GM21717 (cell line): Measurements from ENCODE around the gene RTF1.
"Not testable (repeated sequence)": the region's sequence is repeated elsewhere in the genome, so short reads cannot be mapped to it uniquely, and the experiment has no call there.

Experiments
- ATAC-seq: cut with Tn5 transposase; IDR thresholded peaks from one replicate; pipeline ENCODE4 v1.9.1; 2021; ENCODE audit warnings: mild to moderate bottlenecking, moderate library complexity; ENCODE audit not compliant: unreplicated experiment

The RTF1 gene

DNA sequence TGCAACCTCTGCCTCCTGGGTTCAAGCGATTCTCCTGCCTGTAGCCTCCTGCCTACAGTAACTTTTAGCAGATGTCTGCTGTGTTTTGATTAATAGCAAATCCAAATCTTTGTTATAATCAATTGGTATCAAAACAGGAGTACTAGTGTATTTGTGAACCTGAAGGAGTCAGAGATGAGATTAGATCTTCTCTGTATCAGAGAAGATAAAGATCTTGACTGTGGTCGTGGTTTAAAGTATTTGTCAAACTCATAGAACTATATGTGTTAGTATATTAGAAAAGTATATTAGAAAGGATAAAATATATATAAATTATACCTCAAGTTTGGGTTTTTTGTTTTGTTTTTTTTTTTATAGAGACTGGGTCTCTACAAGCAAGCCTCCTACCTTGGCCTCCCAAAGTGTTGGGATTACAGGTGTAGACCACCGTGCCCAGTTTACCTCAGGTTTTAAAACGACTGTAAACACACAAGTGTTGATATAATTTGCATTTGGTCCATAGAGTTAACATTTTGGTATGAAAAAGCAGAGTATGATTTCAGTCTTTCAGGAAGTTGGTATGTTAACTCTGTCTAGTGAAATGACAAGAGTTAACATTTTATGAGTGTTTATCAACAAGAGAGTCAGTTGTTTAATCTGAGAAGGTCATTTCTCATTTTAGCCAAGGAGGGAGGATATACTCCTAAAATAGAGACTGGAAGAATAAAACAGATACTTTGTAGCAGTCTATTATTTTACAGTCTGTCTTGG lies 18.3 kb downstream of the RTF1 start:
- no peak for ATAC-seq

GRCh38 chr15:41437448-41437847 lies 20.6 kb downstream of the RTF1 start:
- no peak for ATAC-seq

- no peak for ATAC-seq
Measured at GRCh38 chr15:41438206-41438605, 21.3 kb downstream of the RTF1 start.

DNA sequence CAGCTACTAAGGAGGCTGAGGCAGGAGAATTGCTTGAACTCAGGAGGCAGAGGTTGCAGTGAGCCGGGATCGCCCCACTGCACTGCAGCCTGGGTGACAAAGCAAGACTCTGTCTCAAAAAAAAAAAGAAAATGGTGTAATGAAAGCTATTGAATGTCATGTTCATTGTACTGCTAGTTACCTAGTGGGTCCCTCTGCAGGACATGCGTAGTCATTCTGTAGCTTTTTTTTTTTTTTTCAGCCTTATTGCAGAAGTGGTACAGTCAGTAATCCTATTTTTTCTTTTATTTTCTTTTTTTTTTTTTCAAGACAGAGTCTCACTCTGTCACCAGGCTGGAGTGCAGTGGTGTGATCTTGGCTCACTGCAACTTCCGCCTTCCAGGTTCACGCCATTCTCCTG lies 21.9 kb downstream of the RTF1 start:
- ATAC-seq = not testable (repeated sequence)

GRCh38 chr15:41443275-41443674 lies 26.4 kb downstream of the RTF1 start:
- ATAC-seq = no peak

DNA sequence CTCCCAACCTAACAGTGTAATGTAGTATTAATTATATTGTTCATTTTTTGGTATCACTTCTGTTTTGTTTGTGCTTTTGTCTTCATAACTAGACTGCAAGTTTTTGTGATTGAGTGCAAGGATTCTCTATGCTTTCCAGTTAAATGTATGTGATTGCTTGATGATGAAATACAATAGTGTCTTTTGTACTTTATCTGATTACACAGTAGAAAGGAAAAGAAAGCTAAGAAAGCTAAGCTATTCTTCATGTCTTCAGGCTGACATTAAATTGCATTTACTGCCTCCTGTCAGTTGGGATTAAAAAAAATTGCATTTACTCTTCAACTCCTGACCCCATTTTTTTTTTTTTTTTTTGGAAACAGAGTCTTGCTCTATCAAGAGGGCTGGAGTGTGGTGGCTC lies 28.5 kb downstream of the RTF1 start:
- ATAC-seq = no peak

DNA sequence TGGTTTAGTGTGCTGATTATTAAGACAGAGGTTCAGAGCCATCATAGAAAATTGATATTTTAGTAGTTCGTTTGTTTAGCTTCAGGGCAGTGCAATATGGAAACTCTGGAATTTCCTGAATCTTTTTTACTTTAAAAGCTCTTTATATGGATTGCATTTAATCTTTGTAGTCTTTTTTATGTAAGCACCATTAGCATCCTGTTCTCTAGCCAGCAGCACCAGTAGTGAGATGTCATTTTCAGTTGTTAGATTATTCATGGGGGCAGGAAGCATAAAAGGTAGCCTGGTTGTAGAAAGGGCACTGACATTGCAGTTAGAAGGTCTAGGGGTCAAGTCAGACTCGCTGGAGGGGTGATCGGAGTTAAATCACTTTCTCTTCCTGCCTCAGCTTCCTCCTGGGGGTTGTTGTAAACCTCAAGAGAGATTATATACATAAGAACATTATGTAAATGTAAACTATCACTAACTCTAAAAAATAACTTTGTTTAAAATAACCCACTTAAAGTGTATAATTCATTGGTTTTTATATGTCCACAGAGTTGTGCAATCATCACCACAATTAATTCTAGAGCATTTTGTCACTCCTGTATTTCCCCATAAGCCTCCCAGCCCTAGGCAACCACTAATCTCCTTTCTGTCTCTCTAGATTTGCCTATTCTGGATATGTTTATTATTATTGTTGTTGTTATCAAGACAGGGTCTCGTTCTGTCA lies 45.3 kb downstream of the RTF1 start:
- no peak for ATAC-seq

GRCh38 chr15:41464889-41465580 lies 48.1 kb downstream of the RTF1 start:
- ATAC-seq = no peak

GRCh38 chr15:41465822-41466421 lies 49.0 kb downstream of the RTF1 start:
- no peak for ATAC-seq

- no peak for ATAC-seq
Measured at GRCh38 chr15:41466711-41467110, 49.8 kb downstream of the RTF1 start.

DNA sequence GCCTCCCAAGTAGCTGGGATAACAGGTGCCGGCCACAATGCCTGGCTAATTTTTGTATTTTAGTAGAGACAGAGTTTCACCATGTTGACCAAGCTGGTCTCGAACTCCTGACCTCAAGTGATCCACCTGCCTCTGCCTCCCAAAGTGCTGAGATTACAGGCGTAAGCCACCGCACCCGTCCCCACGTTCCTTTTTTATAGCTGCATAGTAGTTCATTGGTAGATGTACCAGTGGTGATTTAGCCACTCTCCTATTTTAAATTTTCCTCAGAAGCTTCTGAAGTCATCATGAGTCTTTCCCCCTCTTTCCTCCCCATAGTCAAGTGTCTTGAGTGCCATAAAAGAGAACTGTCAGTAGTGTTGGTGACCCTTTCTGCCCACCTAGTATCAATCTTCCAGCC lies 52.7 kb downstream of the RTF1 start:
- not testable (repeated sequence) for ATAC-seq

GRCh38 chr15:41473418-41473817 lies 56.5 kb downstream of the RTF1 start:
- no peak for ATAC-seq

DNA sequence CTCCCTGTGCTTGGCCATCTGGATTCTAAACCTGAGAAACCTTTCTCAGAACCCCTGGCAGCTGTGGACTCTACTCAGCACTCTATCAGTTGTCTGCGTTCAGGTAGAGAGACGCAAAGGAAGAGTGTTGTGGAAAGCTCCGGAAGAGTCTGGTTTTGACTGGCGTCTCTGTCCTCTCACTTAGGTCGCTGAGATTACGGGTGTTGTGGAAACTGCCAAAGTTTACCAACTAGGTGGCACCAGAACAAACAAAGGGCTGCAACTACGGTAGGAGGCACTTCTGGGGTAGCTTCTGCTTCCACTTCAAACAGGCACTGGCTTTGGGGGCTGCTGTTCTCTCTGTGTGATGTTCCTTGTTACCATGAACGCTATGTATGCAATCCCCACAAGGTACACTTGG lies 57.5 kb downstream of the RTF1 start:
- no peak for ATAC-seq

GRCh38 chr15:41474941-41475340 lies 58.0 kb downstream of the RTF1 start:
- no peak for ATAC-seq

DNA sequence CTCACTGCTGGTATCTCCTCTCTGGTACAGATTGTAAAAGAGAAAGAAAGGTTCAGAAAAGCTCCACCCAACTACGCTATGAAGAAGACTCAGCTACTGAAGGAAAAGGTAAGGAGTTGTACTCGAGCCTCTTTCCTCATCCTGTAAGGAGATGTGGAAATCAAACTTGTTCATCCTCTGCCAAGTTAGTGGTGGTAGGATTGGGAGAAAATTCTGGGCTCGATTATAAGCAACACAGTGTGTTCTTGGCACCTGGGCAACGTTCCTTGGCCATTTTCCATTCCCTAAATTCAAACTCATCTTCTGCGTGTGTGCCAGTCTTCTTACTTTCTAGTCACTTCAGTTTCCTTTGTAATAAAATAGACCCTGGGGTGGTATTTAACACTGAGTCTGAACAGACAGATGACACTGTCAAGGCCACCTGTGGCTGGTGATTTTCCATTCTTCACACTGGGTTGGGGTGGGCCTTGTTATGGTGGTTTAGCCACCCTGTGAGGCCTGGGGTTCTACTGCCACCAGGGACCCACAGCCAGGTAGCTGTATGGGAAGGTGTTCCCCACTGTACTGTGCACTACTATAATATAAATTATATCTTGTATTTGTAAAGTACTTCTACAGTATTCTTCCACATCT lies 59.6 kb downstream of the RTF1 start:
- no peak for ATAC-seq

GRCh38 chr15:41480396-41481140 lies 63.7 kb downstream of the RTF1 start:
- no peak for ATAC-seq

DNA sequence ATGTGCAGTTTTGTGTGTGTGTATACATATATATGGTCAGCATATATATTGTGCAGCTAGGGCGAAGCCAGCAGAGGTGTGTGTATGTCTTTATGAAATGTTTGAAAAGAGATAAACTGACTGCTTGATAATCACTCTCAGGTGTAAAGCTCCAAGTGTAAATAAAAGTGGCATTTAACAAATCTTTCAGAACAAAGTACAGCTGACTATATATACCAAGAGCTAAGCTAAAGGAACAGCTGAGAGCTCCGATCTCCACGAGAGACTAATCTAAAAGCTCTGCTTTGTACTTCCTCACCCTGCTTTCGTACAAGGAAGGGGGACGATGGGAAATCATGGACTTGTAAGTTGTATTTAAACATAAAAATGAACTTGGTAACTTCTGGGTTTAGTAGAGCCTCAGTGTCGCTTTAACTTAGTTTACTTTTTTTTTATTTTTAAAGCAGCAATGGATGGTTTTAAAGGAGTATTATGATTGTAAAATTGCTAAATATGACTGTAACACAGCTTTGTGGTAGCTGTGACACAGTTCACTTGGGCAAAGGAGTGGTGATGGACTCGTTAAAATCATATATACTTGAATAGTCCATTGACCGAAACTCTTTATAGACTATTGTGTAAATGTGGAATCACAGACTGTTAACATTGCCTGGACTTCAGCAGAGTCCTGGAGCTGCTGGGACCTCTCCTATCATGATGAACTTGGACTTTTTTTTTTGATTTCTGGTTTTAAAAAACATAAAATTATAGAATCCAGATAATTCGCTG lies 65.4 kb downstream of the RTF1 start:
- ATAC-seq = no peak

GRCh38 chr15:41483115-41483514 lies 66.2 kb downstream of the RTF1 start:
- ATAC-seq = no peak

- ATAC-seq = no peak
Measured at GRCh38 chr15:41483519-41483918, 66.6 kb downstream of the RTF1 start.
